DOHH2 (cell line): ENCODE measurements around the gene BPI.

Experiments
- H3F3A ChIP-seq: fragments of 200-600 bp; sonication (generic), shearing (Covaris generic); 2 replicates; pipeline ENCODE4 v1.6.0; 2016; ENCODE audit warnings: antibody characterized with exemption, mild to moderate bottlenecking; ENCODE audit not compliant: control insufficient read depth, insufficient read depth
- H3K27ac ChIP-seq: fragments of 200-600 bp; sonication (generic); 2 replicates; pipeline ENCODE4 v1.5.1; 2014; ENCODE audit warnings: low read depth, mild to moderate bottlenecking, low read length, moderate library complexity
- H3K27me3 ChIP-seq: fragments of 200-600 bp; sonication (generic); 2 replicates; pipeline ENCODE4 v1.6.1; 2014; ENCODE audit warnings: mild to moderate bottlenecking, low read length, mixed read lengths; ENCODE audit not compliant: control insufficient read depth
- H3K36me3 ChIP-seq: fragments of 200-600 bp; sonication (generic); 2 replicates; pipeline ENCODE4 v1.6.1; 2014; ENCODE audit warnings: mild to moderate bottlenecking, low read length, moderate library complexity, mixed read lengths; ENCODE audit not compliant: control insufficient read depth
- H3K4me1 ChIP-seq: fragments of 200-600 bp; sonication (generic); 2 replicates; pipeline ENCODE4 v1.6.1; 2014; ENCODE audit warnings: mild to moderate bottlenecking, low read length, mixed read lengths; ENCODE audit not compliant: control insufficient read depth
- H3K4me2 ChIP-seq: fragments of 200-600 bp; sonication (generic); 2 replicates; pipeline ENCODE4 v1.6.0; 2014; ENCODE audit warnings: mild to moderate bottlenecking, low read length, moderate library complexity
- H3K4me3 ChIP-seq: fragments of 200-600 bp; sonication (generic); 2 replicates; pipeline ENCODE4 v1.5.1; 2014; ENCODE audit warnings: mild to moderate bottlenecking, low read length, mixed read lengths
- H3K79me2 ChIP-seq: fragments of 200-600 bp; sonication (generic); 2 replicates; pipeline ENCODE4 v1.6.1; 2014; ENCODE audit warnings: mild to moderate bottlenecking, low read length, mixed read lengths; ENCODE audit not compliant: control insufficient read depth
- H3K9me2 ChIP-seq: fragments of 200-600 bp; sonication (generic); replicated peaks from 2 replicates; pipeline ENCODE4 v1.6.1; 2014; ENCODE audit warnings: mild to moderate bottlenecking, low read length, mixed read lengths; ENCODE audit not compliant: control insufficient read depth
- H3K9me3 ChIP-seq: fragments of 200-600 bp; sonication (generic); 2 replicates; pipeline ENCODE4 v1.6.1; 2014; ENCODE audit warnings: antibody characterized with exemption, low read length, mixed read lengths; ENCODE audit not compliant: control insufficient read depth, insufficient read depth
- H4K20me1 ChIP-seq: fragments of 200-600 bp; sonication (generic); 2 replicates; pipeline ENCODE4 v1.6.0; 2014; ENCODE audit warnings: low read depth, mild to moderate bottlenecking, antibody characterized with exemption, low read length, moderate library complexity; ENCODE audit not compliant: control insufficient read depth, insufficient read depth
- CTCF ChIP-seq: fragments of 200-600 bp; sonication (generic); IDR thresholded peaks from one replicate; pipeline ENCODE4 v1.5.1; 2014; ENCODE audit warnings: antibody characterized with exemption, mild to moderate bottlenecking, low read depth, low read length; ENCODE audit not compliant: poor library complexity, severe bottlenecking
- EZH2phosphoT487 ChIP-seq: fragments of 200-600 bp; sonication (generic); IDR thresholded peaks from 2 replicates; pipeline ENCODE4 v1.6.1; 2017; ENCODE audit warnings: borderline replicate concordance, mild to moderate bottlenecking, antibody characterized with exemption, low read length, moderate library complexity, mixed read lengths

BPI gene

GRCh38 chr20:38272398-38272797, 31.6 kb upstream of the BPI start:
- Histone ChIP-seq H3K27ac (no peak overlapping the region), H3K27me3 (peaks cover 6% of the 10 kb centered on the region; the same call in 1 of the 2 replicates), H3K79me2 (no peaks in the 10 kb centered on the region), H3K9me3 (no peaks in the 10 kb centered on the region), H3K4me3 (no peak overlapping the region), H3K4me2 (no peak overlapping the region), H4K20me1 (no peaks in the 10 kb centered on the region), H3F3A (no peaks in the 10 kb centered on the region), H3K4me1 (no peaks in the 10 kb centered on the region), H3K9me2 (no peaks in the 10 kb centered on the region), H3K36me3 (no peaks in the 10 kb centered on the region)
- TF ChIP-seq CTCF, result no peak

- Histone ChIP-seq H3K79me2 (no peaks in the 10 kb centered on the region), H4K20me1 (no peaks in the 10 kb centered on the region), H3K27me3 (peaks cover 6% of the 10 kb centered on the region; the same call in 1 of the 2 replicates), H3K4me3 (no peak overlapping the region), H3K4me1 (no peaks in the 10 kb centered on the region), H3F3A (no peaks in the 10 kb centered on the region), H3K36me3 (no peaks in the 10 kb centered on the region), H3K9me2 (no peaks in the 10 kb centered on the region), H3K27ac (no peak overlapping the region), H3K4me2 (no peak overlapping the region), H3K9me3 (no peaks in the 10 kb centered on the region)
- TF ChIP-seq CTCF (no peak), EZH2phosphoT487 (no peak)
These were observed 31.0 kb upstream of the BPI start for GRCh38 chr20:38272961-38273360.

- H3K4me3 ChIP-seq, result no peak overlapping the region
- H3K79me2 ChIP-seq, result no peaks in the 10 kb centered on the region
- no peaks in the 10 kb centered on the region for H3K9me2 ChIP-seq
- TF ChIP-seq CTCF (no peak), EZH2phosphoT487 (no peak)
- no peaks in the 10 kb centered on the region for H3F3A ChIP-seq
- peaks cover 6% of the 10 kb centered on the region; the same call in 1 of the 2 replicates for H3K27me3 ChIP-seq
- no peak overlapping the region for H3K4me2 ChIP-seq
- no peaks in the 10 kb centered on the region for H3K36me3 ChIP-seq
- no peaks in the 10 kb centered on the region for H4K20me1 ChIP-seq
- H3K4me1 ChIP-seq, result no peaks in the 10 kb centered on the region
- H3K9me3 ChIP-seq, result no peaks in the 10 kb centered on the region
- H3K27ac ChIP-seq, result no peak overlapping the region
These were observed 28.0 kb upstream of the BPI start for GRCh38 chr20:38275815-38276550.
